ENCODE measurements around the gene MED15.
"Not testable (repeated sequence)": the region's sequence is repeated elsewhere in the genome, so short reads cannot be mapped to it uniquely, and the experiment has no call there.

MED15 gene

DNA sequence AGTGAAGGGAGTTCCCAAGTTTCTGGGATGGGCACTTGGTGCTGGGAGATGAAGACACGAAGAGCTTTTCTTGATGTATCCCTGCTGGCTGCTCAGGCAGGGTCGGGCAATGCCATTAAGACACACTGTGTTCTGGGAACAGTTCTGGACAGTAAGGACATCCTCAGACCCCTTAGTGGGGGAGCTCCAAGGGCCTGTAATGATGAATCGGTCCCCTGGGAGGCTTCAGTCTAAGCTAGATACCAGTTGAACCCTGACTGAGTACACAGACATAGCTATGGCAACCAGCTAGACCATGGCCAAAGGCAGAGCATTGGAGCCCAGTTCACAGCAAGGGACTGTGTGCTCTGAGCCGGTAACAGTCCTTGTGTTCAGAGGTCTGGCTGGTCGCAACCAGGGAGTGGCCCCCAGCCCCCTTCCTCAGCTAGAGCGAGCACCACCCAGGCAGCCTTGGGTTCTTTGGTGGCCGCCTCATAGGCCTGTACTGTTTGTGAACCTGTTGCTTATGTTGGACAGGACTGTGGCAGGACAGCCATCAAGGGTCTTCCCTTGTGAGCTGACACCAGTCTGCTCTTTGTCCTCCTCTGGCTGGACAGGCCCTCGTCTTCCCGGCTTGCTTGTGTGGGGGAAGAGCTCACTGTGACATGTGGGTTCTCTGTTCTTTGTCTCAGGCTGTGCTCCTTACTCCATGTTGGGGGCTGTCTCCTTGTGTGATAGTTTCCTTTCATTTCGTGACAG is 25.0 kb downstream of the MED15 start:
- no peak for FAIRE-seq

DNA sequence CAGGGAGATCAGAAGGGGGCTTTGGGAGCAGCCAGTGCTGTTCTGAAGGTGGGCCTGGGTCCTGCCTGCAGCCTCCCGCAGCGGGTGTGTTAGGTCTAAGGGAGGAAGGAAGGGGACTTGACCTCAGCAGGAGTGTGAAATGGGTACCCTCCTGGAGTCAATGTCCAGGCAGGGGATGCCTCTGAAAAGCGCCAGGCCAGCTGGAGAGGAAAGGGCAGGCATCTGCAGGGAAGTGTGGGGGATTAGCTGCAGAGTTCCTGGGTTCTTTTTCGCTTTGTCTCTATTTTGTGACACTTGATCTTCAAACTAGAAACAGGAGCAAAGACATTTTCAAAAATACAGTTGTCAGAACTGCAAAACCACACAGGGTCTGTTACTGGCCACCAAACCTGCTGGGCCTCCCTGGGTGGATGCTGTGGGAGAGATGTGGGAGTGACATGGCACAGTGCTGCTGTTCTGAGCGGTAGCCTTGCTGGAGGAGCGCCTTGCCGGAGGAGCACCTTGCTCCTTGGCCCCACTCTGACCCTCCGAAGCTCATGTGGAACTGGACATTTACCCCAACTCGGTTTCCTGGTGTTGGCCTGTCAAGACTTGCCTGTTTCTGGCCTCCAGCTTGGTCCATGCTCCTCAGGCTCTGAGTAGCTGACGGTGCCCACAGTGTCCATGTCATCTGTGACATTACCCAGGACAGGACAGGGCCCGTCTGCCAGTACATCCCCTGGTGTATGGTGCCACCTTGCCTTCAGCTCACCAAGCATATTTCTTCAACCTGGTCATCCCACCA is 25.9 kb downstream of the MED15 start:
- no peak for FAIRE-seq

DNA sequence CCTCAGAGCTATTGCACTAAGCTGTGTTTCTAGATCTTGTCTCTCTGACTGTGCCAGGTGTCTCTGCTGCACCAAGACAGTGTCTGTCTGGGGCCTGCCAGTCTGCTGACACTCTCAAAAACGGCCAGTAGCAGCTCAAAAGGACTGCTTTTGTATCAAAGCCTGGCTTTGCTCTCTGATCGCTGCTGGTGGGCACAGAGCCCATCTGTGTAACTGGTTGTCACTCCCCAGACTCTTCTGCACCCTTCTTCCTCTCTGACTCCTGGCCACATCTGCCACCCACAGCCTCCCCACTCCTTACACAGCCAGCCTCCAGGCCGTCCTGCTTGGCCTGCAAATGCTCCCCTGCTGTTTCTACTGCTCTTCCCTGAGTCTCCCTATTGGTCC is 26.5 kb downstream of the MED15 start:
- FAIRE-seq, result no peak

DNA sequence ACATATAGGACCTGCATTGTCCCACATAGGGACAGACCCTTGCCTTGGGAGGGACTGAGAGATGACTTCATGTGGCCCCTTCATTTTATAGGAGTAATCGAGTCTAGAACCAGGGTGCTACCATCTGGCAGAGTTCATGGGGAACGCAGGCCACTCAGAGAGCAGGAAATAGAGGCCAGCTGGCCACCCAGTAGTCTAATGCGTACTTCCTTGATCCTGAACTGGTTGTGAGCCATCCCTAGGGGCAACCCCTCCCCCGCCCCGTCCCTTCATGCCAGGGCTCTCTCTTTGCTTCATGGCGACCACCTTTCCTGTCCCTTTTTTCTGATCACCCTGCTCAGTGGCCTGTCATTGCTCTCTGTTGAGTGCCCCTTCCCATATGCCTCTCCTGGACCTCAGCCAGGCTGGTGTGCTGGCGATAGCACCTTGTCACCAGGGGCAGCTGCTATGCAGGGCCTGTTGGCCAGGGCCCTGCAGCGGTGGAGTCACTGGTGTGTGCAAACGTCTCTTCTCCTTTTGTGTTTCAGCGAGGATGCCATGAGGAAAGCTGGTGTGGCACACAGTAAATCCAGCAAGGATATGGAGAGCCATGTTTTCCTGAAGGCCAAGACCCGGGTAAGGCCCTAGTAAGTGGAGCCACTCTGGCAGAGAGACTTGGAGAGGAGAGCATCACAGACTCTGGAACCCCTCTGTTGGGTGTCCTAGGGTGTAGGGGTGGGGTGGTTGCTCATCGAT is 29.3 kb downstream of the MED15 start:
- FAIRE-seq, result no peak

DNA sequence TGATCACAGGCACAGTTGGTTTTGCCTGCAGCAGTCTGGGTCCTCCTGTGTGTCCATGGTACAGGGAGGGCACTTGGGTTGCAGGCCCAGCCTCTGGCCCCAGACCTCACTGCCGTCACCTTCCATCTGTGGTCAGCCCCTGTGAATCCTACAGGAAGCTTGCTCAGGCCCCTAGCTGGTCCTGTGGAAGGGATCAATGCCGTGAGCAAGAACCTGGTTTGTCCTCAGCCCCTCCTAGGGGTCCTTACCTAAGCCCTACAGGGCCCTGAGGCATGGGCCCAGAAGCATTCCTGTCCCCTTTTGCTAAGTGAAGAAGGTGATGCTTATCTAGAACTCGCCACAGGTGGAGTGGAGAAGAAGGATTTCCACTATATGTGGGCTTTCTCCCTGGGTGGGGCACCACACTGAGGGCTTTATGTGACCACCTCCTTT is 29.9 kb downstream of the MED15 start:
- no peak for FAIRE-seq

DNA sequence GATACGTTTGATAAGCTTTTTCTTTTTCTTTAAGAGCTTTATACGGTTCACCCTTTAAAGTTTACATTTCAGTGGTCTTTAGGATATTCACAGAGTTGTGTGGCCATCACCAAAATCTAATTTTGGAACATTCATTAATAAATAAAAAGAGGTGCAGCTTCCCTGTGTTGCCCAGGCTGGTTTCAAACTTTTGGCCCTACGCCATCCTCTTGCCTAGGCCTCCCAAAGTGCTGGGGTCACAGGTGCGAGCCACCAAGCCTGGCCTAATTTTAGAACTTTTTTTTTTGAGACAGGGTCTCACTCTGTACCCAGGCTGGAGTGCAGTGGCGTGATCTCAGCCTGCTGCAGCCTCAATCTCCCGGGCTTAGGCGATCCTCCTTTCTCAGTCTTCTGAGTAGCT is 30.6 kb downstream of the MED15 start:
- no peak for FAIRE-seq

DNA sequence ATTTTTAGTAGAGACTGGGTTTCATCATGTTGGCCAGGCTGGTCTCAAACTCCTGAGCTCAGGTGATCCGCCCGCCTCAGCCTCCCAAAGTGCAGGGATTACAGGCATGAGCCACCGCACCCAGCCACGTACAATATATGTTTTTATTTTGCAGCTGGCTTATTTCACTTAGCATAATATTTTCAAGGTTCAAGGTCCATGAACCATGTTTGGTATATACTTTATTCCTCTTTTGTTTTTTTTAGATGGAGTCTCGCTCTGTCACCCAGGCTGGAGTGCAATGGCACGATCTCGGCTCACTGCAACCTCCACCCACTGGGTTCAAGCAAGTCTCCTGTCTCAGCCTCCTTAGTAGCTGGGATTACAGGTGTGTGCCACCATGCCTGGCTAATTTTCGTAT is 31.5 kb downstream of the MED15 start:
- FAIRE-seq, result not testable (repeated sequence)

DNA sequence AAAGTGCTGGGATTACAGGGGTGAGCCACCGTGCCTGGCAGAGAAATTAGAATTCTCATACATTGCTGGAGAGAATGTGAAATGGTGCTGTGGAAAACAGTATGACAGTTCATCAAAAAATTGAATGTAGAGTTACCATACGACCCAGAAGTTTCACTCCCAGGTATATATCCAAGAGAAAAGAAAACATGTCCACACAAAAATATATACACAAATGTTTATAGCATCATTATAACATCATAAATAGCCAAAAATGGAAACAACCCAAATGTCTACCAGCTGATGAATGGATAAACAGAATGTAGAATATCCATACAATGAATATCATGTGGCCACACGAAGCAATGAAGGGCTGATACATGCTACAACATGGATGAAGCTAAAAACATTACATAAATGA is 34.6 kb downstream of the MED15 start:
- FAIRE-seq, result no peak

DNA sequence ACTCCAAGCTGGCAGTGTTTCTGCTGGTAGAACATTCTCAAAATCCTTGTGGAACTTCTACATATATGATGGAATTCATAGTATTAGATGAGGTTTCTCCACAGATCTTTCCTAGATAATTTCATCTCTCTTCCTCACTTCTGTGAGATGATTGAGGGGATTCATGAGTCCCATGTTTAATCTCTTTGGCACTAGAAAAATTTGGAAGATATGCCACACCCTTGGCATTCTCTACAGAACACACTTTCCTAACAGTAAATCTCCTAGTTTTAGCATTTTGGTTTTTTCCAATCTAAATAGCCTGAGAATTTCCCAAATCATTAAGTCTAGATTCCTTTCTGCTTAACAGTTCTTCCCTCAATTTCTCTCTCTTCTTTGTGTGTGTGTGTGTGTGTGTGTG is 35.3 kb downstream of the MED15 start:
- no peak for FAIRE-seq

DNA sequence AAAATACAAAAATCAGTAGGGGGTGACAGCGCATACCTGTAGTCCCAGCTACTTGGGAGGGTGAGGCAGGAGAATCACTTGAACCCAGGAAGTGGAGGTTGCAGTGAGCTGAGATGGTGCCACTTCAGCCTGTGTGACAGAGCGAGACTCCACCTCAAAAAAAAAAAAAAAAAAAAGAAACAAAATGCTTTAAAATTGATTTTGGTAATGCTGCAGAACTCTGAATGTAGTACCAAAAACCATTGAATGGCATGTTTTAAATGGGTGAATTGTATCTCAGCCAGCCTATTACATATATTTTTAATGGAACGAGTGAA is 37.9 kb downstream of the MED15 start:
- not testable (repeated sequence) for FAIRE-seq

DNA sequence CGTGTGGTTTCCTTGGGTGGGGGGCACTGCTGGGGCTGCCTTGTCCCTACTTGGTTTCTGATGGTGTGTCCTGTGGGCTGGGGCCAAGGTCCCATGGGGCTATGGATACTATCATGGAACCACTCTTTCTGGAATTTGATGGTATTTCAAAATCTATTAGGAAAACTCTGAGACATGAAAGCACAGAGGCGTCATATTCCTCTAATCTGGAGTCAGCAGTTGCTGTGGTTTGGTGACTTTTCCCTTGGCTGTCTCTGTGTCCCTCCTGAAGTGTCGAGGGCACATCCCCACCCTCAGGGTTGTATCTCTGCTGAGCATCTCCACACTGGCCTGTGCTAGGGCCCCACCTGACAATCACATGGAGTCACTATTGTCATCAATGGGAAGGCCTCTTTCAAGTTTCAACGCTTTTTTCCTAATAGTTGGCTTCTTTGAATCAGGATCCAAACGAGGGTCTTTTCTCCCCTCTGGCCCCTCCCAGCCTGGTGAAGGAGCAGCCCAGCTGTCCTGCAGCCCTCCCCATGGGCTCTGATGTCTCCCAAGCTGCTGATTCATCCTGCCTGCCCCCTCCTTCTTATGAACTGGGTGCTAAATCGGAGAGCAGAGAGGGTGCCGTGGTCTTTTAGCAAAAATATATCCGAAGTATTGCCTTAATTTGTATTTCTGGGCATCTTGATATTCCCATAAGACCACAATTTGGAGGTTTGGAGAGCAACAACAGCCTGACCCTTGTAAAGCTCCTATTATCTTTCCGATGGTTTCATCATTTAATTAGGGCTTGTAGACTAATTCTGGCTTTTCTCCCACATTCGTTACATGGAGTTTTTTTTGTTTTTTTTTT is 38.5 kb downstream of the MED15 start:
- FAIRE-seq, result no peak

DNA sequence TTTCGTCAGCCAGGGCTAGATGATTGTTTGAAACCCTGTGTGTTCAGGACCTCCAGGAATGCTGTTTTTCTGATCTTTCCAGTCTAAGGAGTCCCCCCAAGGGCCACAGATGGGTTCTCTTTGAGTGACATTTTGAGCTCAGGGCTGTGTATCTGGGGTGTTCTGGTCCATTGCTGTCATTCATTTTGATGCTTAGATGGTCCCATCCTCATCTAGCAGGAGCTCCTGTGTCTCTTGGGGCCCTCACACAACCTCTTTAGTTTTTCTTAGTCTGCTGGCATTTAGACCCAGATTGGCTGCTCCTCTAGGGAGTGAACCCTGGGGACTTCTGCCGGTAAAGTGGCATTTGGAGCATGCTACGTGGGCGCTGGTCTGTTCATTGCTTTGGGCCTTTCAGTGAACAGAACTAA is 39.1 kb downstream of the MED15 start:
- FAIRE-seq, result no peak

DNA sequence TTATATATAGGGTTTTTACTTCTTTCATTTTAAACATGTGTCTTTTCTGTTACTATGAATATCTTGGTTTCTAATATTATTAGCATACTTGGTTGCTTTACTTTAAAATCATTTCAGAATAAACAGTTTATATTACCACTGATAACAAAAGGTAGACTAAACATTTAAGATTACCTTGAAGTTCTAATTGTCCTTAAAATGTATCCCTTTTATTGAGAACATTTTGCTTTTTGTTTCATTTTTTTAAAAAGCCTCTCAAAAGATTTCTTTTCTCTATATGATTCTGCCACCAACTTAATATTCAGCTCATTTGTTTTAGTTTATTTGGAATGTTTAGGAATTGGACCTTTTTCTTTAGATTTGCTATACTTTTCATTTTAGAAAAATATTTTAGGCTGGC is 39.6 kb downstream of the MED15 start:
- FAIRE-seq, result no peak

DNA sequence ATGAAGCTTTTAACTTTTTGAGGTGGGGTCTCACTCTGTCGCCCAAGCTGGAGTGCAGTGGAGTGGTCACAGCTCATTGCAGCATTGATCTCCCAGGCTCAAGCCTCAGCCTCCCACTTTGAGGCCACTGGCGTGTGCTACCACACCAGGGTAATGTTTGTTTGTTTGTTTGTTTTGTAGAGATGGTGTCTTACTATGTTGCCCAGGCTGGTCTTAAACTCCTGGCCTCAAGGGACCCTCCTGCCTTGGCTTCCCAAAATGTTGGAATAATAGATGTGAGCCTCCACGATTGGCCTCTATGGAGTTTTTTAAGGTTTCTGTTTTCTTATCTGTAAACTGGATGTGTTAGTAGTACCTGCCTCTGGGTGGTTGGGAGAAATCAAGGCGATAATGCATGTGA is 41.4 kb downstream of the MED15 start:
- no peak for FAIRE-seq

DNA sequence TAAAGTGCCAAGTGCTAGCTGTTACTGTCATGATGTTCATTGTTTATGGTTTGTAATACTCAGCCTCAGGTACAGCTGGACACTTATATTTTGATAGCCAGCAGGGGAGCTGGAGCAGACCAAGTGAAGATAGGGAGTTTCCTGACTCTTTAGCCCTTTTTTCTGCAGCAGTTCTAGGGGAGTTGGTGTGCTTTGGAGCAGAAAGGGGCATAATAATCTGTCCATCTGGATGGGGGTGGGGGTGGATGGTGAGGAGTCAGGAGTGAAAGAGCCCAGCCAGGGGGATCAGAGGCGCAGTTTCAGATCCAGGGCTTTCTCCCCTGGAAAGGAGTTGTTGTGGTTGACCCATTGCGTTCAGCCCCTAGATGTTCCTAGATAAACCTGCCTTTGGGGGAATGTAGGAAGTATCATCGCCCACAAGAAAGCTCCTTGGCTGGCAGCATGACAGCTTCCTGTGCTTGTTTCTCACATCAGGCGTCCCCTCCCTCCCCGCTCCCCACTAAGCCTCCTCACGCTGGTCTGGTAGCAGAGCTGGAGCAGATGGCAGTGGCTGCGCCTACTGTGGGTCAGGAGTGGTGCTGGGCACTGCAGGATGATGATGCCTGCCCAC is 41.9 kb downstream of the MED15 start:
- FAIRE-seq, result no peak

DNA sequence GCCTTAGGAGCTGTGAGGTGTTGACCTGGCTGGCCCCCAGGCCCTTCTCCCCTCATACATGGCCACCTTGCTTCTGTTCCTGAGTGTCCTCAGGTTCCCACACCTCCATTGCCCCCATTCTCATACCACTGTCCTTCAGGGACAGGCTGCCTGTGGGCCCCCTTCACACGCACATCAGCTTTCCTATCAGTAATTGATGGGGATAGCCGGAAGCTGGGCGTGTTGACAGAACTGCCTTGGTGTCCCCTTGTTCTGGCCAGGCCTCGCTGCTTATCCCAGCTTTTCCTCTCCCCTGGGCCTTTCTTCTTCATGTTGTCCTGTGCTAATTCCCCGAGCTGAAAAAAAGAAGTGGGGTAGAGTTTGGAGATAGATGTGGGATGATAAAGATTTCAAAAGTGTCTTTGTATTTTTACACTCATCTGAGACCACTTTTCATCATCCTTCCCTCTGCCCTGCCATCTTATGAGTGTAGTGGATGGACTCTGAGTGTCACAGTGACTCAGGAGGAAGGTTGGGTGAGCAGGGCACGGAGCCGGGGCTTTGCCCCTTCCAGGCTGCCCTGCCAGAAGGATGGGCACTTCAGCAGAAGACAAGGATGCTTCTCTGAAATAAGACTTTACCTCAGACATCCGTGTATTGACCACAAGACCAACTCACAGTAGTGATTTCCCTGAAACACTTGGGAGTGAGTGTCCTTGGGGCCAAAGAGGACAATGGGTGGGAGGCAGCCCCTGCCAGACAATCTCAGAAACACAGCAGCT is 42.8 kb downstream of the MED15 start:
- FAIRE-seq, result no peak

DNA sequence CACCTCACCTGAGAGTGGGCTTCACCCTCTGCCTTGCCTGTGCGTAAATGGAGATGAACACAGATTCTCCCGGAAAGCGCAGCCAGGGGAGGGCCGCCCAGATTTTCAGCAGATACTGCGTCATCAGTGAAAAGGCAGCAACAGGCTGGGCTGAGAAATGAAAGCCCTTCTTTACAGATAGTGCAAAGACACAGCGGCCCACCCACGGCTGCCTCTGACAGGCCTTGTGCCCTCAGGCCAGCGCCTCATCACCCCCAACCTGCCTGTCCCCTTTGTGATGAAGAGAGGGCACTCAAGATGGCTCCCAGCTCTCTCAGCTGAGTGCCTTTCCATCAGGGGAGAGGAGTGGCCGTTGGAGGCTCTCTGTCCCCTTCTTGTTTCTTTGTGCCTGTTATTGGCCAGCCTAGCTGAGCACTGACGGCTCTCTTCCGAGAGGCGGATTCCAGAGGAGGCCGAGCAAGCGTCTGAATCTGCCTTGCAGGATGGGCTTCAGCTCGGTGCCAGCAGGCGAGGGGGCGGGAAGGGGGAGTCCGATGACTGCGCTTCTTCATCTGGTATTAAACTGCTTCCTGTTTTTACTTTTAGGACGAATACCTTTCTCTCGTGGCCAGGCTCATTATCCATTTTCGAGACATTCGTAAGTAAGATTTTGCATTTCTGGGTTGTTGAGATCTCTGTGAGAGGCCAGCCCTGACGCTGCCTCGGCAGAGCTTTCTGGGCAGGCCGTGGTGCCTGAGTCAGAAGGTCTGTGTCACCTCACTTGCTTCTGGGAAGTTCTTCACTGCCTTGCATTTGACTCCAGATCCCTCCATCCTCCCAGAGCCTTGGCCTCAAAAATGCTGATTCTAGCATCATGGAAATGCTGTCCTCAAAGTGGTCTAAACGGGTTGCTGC is 43.7 kb downstream of the MED15 start:
- no peak for FAIRE-seq

DNA sequence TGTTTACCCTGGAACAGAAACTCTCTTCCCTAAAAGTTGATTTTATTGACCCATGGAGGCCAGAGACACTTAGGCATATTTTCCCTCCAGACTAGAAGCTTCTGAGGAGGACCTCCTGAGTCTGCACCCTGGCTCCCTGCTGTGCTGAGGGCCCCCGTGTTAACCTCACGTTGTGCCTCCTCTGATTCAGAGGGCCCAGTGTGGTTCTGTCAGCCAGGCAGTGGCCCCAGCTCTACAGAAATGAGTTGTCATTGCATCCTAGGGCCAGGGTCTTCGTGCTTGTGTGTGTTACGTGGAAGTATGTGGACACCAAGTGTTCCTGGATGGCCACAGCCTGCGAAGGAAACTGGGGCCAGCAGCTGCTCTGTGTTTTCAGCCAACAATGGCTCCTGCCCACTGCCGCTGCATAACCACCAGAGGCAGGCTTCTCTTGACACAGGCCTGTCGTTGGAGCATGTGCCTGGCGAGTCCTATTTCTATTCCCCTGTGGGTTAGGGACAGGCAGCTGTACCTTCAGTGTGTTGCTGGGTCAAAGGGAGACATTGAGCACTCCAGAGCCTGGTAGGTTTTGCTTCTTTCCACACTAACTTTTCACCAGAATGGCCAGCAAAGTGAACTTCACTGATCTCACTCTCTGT is 44.5 kb downstream of the MED15 start:
- no peak for FAIRE-seq

DNA sequence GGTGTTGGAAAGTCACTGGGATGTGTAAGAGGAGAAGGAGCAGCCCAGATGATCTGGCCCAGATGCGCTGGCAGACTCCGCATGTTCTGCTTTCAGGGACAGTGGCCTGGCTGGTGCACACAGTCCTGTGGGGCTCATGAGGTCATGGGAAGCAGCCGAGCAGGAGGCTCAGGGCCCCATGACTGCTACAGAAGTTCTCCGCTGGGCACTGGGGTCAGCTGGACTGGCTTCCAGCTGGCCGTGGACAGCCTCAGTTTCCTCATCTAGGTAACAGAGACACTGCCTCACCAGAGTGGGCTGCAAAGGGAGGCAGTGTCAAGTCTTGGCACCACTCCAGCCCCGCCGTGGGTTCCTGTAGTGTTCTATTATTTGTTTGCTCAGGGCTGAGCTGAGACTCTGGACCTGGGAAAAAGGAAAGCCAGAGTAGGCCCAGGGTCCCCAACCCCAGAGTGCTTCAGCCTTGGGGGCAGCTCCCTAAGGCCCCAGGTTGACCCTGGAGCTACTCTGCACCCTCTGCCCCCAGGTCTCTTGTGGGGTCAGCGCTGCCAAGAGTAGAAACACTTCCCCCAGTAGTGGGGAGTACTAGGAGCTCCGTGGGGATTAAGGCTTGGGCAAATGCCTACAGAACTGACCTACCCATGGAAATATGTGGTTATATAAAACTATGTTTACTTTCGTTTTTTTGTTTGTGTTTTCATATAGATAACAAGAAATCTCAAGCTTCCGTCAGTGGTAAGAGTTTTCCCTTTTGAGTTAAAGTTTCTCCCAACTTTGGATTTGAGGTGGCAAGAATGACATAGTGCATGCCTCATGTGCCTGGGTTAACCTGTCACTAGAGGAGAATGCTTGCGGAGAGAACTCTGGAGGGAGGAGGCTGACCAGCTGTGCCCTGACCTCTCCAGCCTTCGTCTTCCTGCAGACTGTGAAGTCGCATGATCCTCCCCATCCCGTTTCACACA is 45.3 kb downstream of the MED15 start:
- no peak for FAIRE-seq

All from colon (tissue), 2 donors.